IMR-90 (cell line): ENCODE data around the gene DBNDD2. TPM values are rescaled to one million over a fixed set of nuclear protein-coding genes. Genes with fewer than 3 reads are reported as not detected.

ENCODE experiments used
- ATAC-seq: fragments of 200-7000 bp; cut with Tn5 transposase; 2 replicates; pipeline ENCODE4 v1.9.1; 2020; ENCODE audit warnings: low read depth, mild to moderate bottlenecking, moderate library complexity
- BruUV-seq: library from RNA; stranded (reverse); fragments of 400-500 nt; replicated peaks from 2 replicates; lab custom pipeline; 2021; lab: Mats Ljungman, UMichigan
- CTCF ChIA-PET: fragments of 300-600 bp; formaldehyde crosslinking; extraction: SDS; loops from one replicate; lab custom pipeline; 2021; ENCODE audit warnings: antibody characterized with exemption; lab: Yijun Ruan, JAX
- POLR2A ChIA-PET: fragments of 300-600 bp; sonication (Branson Sonifier 250); formaldehyde crosslinking; loops from one replicate; lab custom pipeline; 2022; ENCODE audit warnings: antibody characterized with exemption; ENCODE audit not compliant: unreplicated experiment; lab: Charles Lee
- DNase-seq: peaks from one replicate; pipeline ENCODE4 v3.0.0; 2013
- H2AFZ ChIP-seq: replicated peaks from 2 replicates; pipeline ENCODE3; 2013; ENCODE audit warnings: low read length, mild to moderate bottlenecking; ENCODE audit not compliant: poor library complexity
- H2AK5ac ChIP-seq: 2 replicates; pipeline ENCODE4 v1.6.1; 2013; ENCODE audit warnings: low read depth, low read length, inconsistent platforms
- H2AK9ac ChIP-seq: replicated peaks from 2 replicates; pipeline ENCODE3; 2013; ENCODE audit warnings: mild to moderate bottlenecking, low read depth, low read length, moderate library complexity; ENCODE audit not compliant: poor library complexity
- H2BK120ac ChIP-seq: 2 replicates; pipeline ENCODE4 v1.6.1; 2013; ENCODE audit warnings: low read depth, low read length, inconsistent platforms
- H2BK15ac ChIP-seq: 3 replicates; pipeline ENCODE4 v1.6.1; 2013; ENCODE audit warnings: low read depth, low read length, inconsistent platforms
- H2BK20ac ChIP-seq: 2 replicates; pipeline ENCODE4 v1.6.1; 2013; ENCODE audit warnings: low read depth, mild to moderate bottlenecking, inconsistent platforms, low read length, moderate library complexity
- H2BK5ac ChIP-seq: 2 replicates; pipeline ENCODE4 v1.6.1; 2013; ENCODE audit warnings: mild to moderate bottlenecking, low read depth, low read length, inconsistent platforms; ENCODE audit not compliant: poor library complexity, severe bottlenecking
- H3K14ac ChIP-seq: replicated peaks from 2 replicates; pipeline ENCODE4 v1.6.1; 2013; ENCODE audit warnings: low read depth, low read length, inconsistent platforms
- H3K18ac ChIP-seq: 2 replicates; pipeline ENCODE4 v1.6.1; 2013; ENCODE audit warnings: low read depth, low read length, control low read depth
- H3K23ac ChIP-seq: 2 replicates; pipeline ENCODE4 v1.6.1; 2013; ENCODE audit warnings: low read depth, low read length, inconsistent platforms
- H3K27ac ChIP-seq: 2 replicates; pipeline ENCODE4 v1.5.1; 2013; ENCODE audit warnings: mild to moderate bottlenecking, control low read depth, low read length; ENCODE audit not compliant: insufficient read depth
- H3K27me3 ChIP-seq: 2 replicates; pipeline ENCODE4 v1.6.1; 2013; ENCODE audit warnings: low read length; ENCODE audit not compliant: control insufficient read depth, insufficient read depth
- H3K36me3 ChIP-seq: 2 replicates; pipeline ENCODE4 v1.6.1; 2013; ENCODE audit warnings: low read length, mixed read lengths; ENCODE audit not compliant: control insufficient read depth, insufficient read depth
- H3K4ac ChIP-seq: 2 replicates; pipeline ENCODE4 v1.6.1; 2013; ENCODE audit warnings: low read depth, low read length, inconsistent platforms
- H3K4me1 ChIP-seq: 2 replicates; pipeline ENCODE4 v1.6.1; 2013; ENCODE audit warnings: low read length, mixed read lengths; ENCODE audit not compliant: control insufficient read depth, insufficient read depth
- H3K4me2 ChIP-seq: 2 replicates; pipeline ENCODE4 v1.6.1; 2013; ENCODE audit warnings: low read depth, mild to moderate bottlenecking, control low read depth, low read length, moderate library complexity
- H3K4me3 ChIP-seq: 2 replicates; pipeline ENCODE4 v1.5.1; 2013; ENCODE audit warnings: low read depth, mild to moderate bottlenecking, control low read depth, low read length, moderate library complexity; ENCODE audit not compliant: insufficient read depth
- H3K56ac ChIP-seq: 2 replicates; pipeline ENCODE4 v1.6.1; 2013; ENCODE audit warnings: low read length, inconsistent platforms; ENCODE audit not compliant: insufficient read depth; ENCODE audit errors: extremely low read depth
- H3K79me1 ChIP-seq, 2 experiments: 2 replicates each; pipeline ENCODE4 v1.6.1; 2013; ENCODE audit warnings: low read length in 2 of 2, inconsistent platforms in 1 of 2, low read depth in 1 of 2
- H3K9ac ChIP-seq: 2 replicates; pipeline ENCODE4 v1.6.1; 2013; ENCODE audit warnings: low read depth, low read length, control low read depth
- H3K9me1 ChIP-seq: 2 replicates; pipeline ENCODE4 v1.6.1; 2013; ENCODE audit warnings: low read length, inconsistent platforms; ENCODE audit not compliant: insufficient read depth
- H3K9me3 ChIP-seq: 2 replicates; pipeline ENCODE4 v1.6.1; 2013; ENCODE audit warnings: low read length; ENCODE audit not compliant: control insufficient read depth, insufficient read depth
- H4K20me1 ChIP-seq: 2 replicates; pipeline ENCODE4 v1.6.1; 2013; ENCODE audit warnings: low read length, inconsistent platforms; ENCODE audit not compliant: insufficient read depth
- H4K5ac ChIP-seq: 2 replicates; pipeline ENCODE4 v1.6.1; 2013; ENCODE audit warnings: mild to moderate bottlenecking, low read depth, low read length, control low read depth
- H4K8ac ChIP-seq, 2 experiments: 2 replicates each; pipeline ENCODE4 v1.6.1; 2013; ENCODE audit warnings: low read depth in 2 of 2, low read length in 2 of 2, control low read depth in 1 of 2, inconsistent platforms in 1 of 2
- H4K91ac ChIP-seq: 2 replicates; pipeline ENCODE4 v1.6.1; 2013; ENCODE audit warnings: low read depth, low read length, inconsistent platforms; ENCODE audit not compliant: insufficient read depth
- MAZ ChIP-seq: IDR thresholded peaks from 2 replicates; pipeline ENCODE4 v1.6.1; 2012; ENCODE audit warnings: low read depth, mild to moderate bottlenecking, low read length, improper control_type of control experiment, moderate library complexity, borderline replicate concordance
- MXI1 ChIP-seq: IDR thresholded peaks from 2 replicates; pipeline ENCODE4 v1.6.1; 2012; ENCODE audit warnings: low read depth, mild to moderate bottlenecking, low read length, moderate library complexity, borderline replicate concordance
- NFE2L2 ChIP-seq: fragments of 150-350 bp; IDR thresholded peaks from 2 replicates; pipeline ENCODE4 v1.6.1; 2016; ENCODE audit warnings: low read depth, mild to moderate bottlenecking, low read length
- RCOR1 ChIP-seq: IDR thresholded peaks from 2 replicates; pipeline ENCODE4 v1.6.1; 2012; ENCODE audit warnings: mild to moderate bottlenecking, low read length, improper control_type of control experiment; ENCODE audit not compliant: insufficient replicate concordance
- RFX5 ChIP-seq: IDR thresholded peaks from 2 replicates; pipeline ENCODE4 v1.8.0; 2012; ENCODE audit warnings: low read depth, mild to moderate bottlenecking, low read length, moderate library complexity
- SMC3 ChIP-seq: fragments of 150-350 bp; IDR thresholded peaks from 2 replicates; pipeline ENCODE4 v1.6.1; 2016; ENCODE audit warnings: low read depth, mild to moderate bottlenecking, antibody characterized with exemption, low read length, moderate library complexity
- WGBS, 2 experiments: methylation state at CpG; one replicate each; pipeline versions ENCODE4 v1.1.5 to v1.1.7; 2013; ENCODE audit warnings: missing lambda C conversion rate in 2 of 2; ENCODE audit not compliant: insufficient read length in 1 of 2; ENCODE audit errors: extremely low coverage in 2 of 2; 5-methylcytosine and 5-hydroxymethylcytosine counted together
- dilution Hi-C: fragments of 300-500 bp; cut with HindIII; formaldehyde crosslinking; loops from one replicate; pipeline ENCODE4 v1.14.3; 2018; ENCODE audit warnings: low sequenced_read_pairs; ENCODE audit not compliant: unreplicated experiment
- in situ Hi-C: fragments of 300-500 bp; cut with MboI; formaldehyde crosslinking; loops from 3 replicates; pipeline ENCODE4 v1.14.3; 2019; ENCODE audit warnings: low sequenced_read_pairs, inconsistent platforms, mixed read lengths
- intact Hi-C: fragments of 100-400 bp; cut with micrococcal nuclease; formaldehyde crosslinking; loops from 2 replicates; pipeline ENCODE4 v1.10.0; 2022
- polyA plus RNA-seq, 3 experiments: library from polyadenylated mRNA; depleted of rRNA; stranded (reverse); fragments of >200 nt; gene quantifications; 2 replicates each; pipeline ENCODE4 v1.2.3, GENCODE V29; 2012; ENCODE audit warnings: low replicate concordance in 1 of 3
- total RNA-seq: library from RNA; depleted of rRNA; stranded (reverse); fragments of >200 nt; gene quantifications from 2 replicates; pipeline ENCODE4 v1.2.3, GENCODE V29; 2012

The DBNDD2 gene
- total and polyA plus RNA-seq, 2 of the 4 experiments (the other 2 are of a cell fraction): 1.3 to 9.3 TPM

GRCh38 chr20:45407067-45407745 lies 883 bp upstream of the DBNDD2 start:
- dilution Hi-C loops (no loop called here), in situ Hi-C loops (no loop called here), intact Hi-C loops (no loop called here)
- Histone ChIP-seq H2AK9ac (peak overlapping the region; percentile 1), H2BK120ac (no peak overlapping the region), H3K4me1 (peaks cover 4% of the 10 kb centered on the region; the same call in 1 of the 2 replicates), H4K8ac (peak overlapping the region; percentile 48 to 59; a peak in 2 of 4 replicates), H3K14ac (peak overlapping the region; percentile 21; the same call in 1 of the 2 replicates), H3K56ac (no peak overlapping the region), H3K36me3 (no peaks in the 10 kb centered on the region; the same call in 1 of the 2 replicates), H3K4me3 (peak overlapping the region; percentile 63), H3K18ac (no peak overlapping the region; the same call in 1 of the 2 replicates), H2BK15ac (no peak overlapping the region), H2AFZ (peak overlapping the region; percentile 92), H3K27me3 (no peaks in the 10 kb centered on the region), H4K91ac (no peak overlapping the region), H3K4ac (peak overlapping the region; percentile 62; the same call in 1 of the 2 replicates), H2AK5ac (no peak overlapping the region), H3K23ac (peak overlapping the region; percentile 24), H4K5ac (no peak overlapping the region), H4K20me1 (no peaks in the 10 kb centered on the region), H3K79me1 (peaks cover 0 to 10% of the 10 kb centered on the region in 2 experiments; a peak in 2 of 4 replicates), H3K9me3 (no peaks in the 10 kb centered on the region), H3K9me1 (no peaks in the 10 kb centered on the region), H3K27ac (peak overlapping the region; percentile 4; the same call in 1 of the 2 replicates), H2BK5ac (no peak overlapping the region), H3K4me2 (peak overlapping the region; percentile 91), H2BK20ac (no peak overlapping the region), H3K9ac (peak overlapping the region; percentile 56)
- CTCF ChIA-PET: no interaction called here
- ATAC-seq (peak; percentile 15), DNase-seq (no peak)
- BruUV-seq: no TSS peak
- 16% methylated on average over 12 of the region's 30 CpGs; no CpG with 5 or more reads in 1 of the 2 experiments for WGBS, 2 experiments
- no peak for TF ChIP-seq MAZ
- no peak for TF ChIP-seq RFX5
- no peak for TF ChIP-seq NFE2L2
- TF ChIP-seq MXI1: no peak
- TF ChIP-seq RCOR1: no peak
- TF ChIP-seq SMC3: no peak
- POLR2A ChIA-PET: interaction anchor here (0.6 kb wide), 1 partner anchor 19 kb away, joined by 3 read pairs; no protein-coding TSS in a partner anchor
